ENCODE data around the gene CTSC. TPM values are rescaled to one million over a fixed set of nuclear protein-coding genes. Genes with fewer than 3 reads are reported as not detected.

Gene CTSC
- polyA plus RNA-seq, 3 donors = 150 to 415 (median 284) TPM

GRCh38 chr11:88320149-88320559, 17.4 kb downstream of the CTSC start:
- Histone ChIP-seq H3K4me1 (ENCODE audit: control insufficient read depth in 1 of 2, insufficient read depth in 2 of 2, low read length in 2 of 2) (no peaks in the 10 kb centered on the region), H3K36me3 (replicated peaks in 1 of 2; ENCODE audit: control insufficient read depth in 1 of 2, insufficient read depth in 2 of 2, low read length in 2 of 2) (peaks cover 13 to 51% of the 10 kb centered on the region in 2 donors), H3K27me3 (ENCODE audit: control insufficient read depth in 2 of 2, insufficient read depth in 2 of 2, low read length in 2 of 2) (no peaks in the 10 kb centered on the region), H3K79me2 (ENCODE audit: insufficient read depth, low read length) (peaks cover 94% of the 10 kb centered on the region), H4K20me1 (ENCODE audit: insufficient read depth, low read length) (peaks cover 86% of the 10 kb centered on the region), H3K9ac (ENCODE audit: insufficient read depth, low read length, poor library complexity, severe bottlenecking) (no peak overlapping the region), H3K4me2 (replicated peaks; ENCODE audit: extremely low read depth, low read length, poor library complexity, severe bottlenecking) (no peak overlapping the region), H2AFZ (ENCODE audit: insufficient read depth, low read depth, low read length, poor library complexity, severe bottlenecking) (no peak overlapping the region), H3K27ac (ENCODE audit: low read depth in 1 of 2, low read length in 2 of 2) (peak overlapping the region in 1 of 2 donors; percentile 36), H3K4me3 (replicated peaks in 1 of 3; ENCODE audit: low read depth in 2 of 3, low read length in 3 of 3) (no peak overlapping the region), H3K9me3 (replicated peaks in 1 of 2; ENCODE audit: control insufficient read depth in 1 of 2, insufficient read depth in 1 of 2, low read length in 2 of 2) (no peaks in the 10 kb centered on the region)
- Mint-ChIP-seq H3K27ac (peak overlapping the region in 4 of 7 donors; percentile 5 to 75 (median 60)), H3K4me3 (no peak overlapping the region), H3K27me3 (ENCODE audit: low read depth in 3 of 3) (no peaks in the 10 kb centered on the region), H3K9me3 (no peaks in the 10 kb centered on the region), H3K36me3 (peaks cover 46 to 54% of the 10 kb centered on the region in 2 donors), H3K4me1 (peaks cover 21% of the 10 kb centered on the region)
- TF ChIP-seq CTCF (IDR thresholded peaks at IDR 0.05) = no peak
- intact Hi-C loops (cut with micrococcal nuclease) = no loop called here
- DNase-seq = no peak
- WGBS (ENCODE audit: insufficient coverage) = 90% methylated on average over 1 of the region's 2 CpGs

- H3K36me3 Mint-ChIP-seq = peaks cover 34 to 45% of the 10 kb centered on the region in 2 donors
- Histone ChIP-seq H3K4me2 (replicated peaks; ENCODE audit: extremely low read depth, low read length, poor library complexity, severe bottlenecking) (no peak overlapping the region), H2AFZ (ENCODE audit: insufficient read depth, low read depth, low read length, poor library complexity, severe bottlenecking) (no peak overlapping the region), H3K9me3 (replicated peaks in 1 of 2; ENCODE audit: control insufficient read depth in 1 of 2, insufficient read depth in 1 of 2, low read length in 2 of 2) (no peaks in the 10 kb centered on the region), H3K36me3 (replicated peaks in 1 of 2; ENCODE audit: control insufficient read depth in 1 of 2, insufficient read depth in 2 of 2, low read length in 2 of 2) (peaks cover 5 to 50% of the 10 kb centered on the region in 2 donors), H3K79me2 (ENCODE audit: insufficient read depth, low read length) (peaks cover 89% of the 10 kb centered on the region), H3K4me3 (replicated peaks in 1 of 3; ENCODE audit: low read depth in 2 of 3, low read length in 3 of 3) (no peak overlapping the region), H3K27me3 (ENCODE audit: control insufficient read depth in 2 of 2, insufficient read depth in 2 of 2, low read length in 2 of 2) (no peaks in the 10 kb centered on the region), H4K20me1 (ENCODE audit: insufficient read depth, low read length) (peaks cover 88% of the 10 kb centered on the region), H3K9ac (ENCODE audit: insufficient read depth, low read length, poor library complexity, severe bottlenecking) (no peak overlapping the region), H3K27ac (ENCODE audit: low read depth in 1 of 2, low read length in 2 of 2) (no peak overlapping the region), H3K4me1 (ENCODE audit: control insufficient read depth in 1 of 2, insufficient read depth in 2 of 2, low read length in 2 of 2) (no peaks in the 10 kb centered on the region)
- intact Hi-C loops (cut with micrococcal nuclease) = no loop called here
- peak overlapping the region in 1 of 7 donors; percentile 46 for H3K27ac Mint-ChIP-seq
- TF ChIP-seq CTCF (IDR thresholded peaks at IDR 0.05) = no peak
- DNase-seq = no peak
- H3K27me3 Mint-ChIP-seq (ENCODE audit: low read depth in 3 of 3) = no peaks in the 10 kb centered on the region
- H3K9me3 Mint-ChIP-seq = no peaks in the 10 kb centered on the region
- H3K4me1 Mint-ChIP-seq = peaks cover 11% of the 10 kb centered on the region
- no peak overlapping the region for H3K4me3 Mint-ChIP-seq
- WGBS (ENCODE audit: insufficient coverage) = no CpG with 5 or more reads among the region's 2 CpGs
These were observed 19.5 kb downstream of the CTSC start for GRCh38 chr11:88318017-88318416.

Measured in CD14-positive monocyte (primary cell).